Measurements from ENCODE around the gene TPRX1.

TPRX1 gene

GRCh38 chr19:47756627-47756929, 47.8 kb downstream of the TPRX1 start:
- no peak overlapping the region for H2AFZ ChIP-seq (ENCODE audit: low read length)
- H3K4me2 ChIP-seq (ENCODE audit: insufficient read depth, low read length, poor library complexity, severe bottlenecking) = no peak overlapping the region
- no peak overlapping the region for H3K14ac ChIP-seq (ENCODE audit: low read length)
- no peak overlapping the region for H2BK5ac ChIP-seq (ENCODE audit: low read length)
- no peak for DNase-seq (ENCODE audit: low spot score)
- no peaks in the 10 kb centered on the region for H3K4me1 ChIP-seq (ENCODE audit: control insufficient read depth in 2 of 2, insufficient read depth in 1 of 2, low read depth in 1 of 2, low read length in 2 of 2)
- no peak overlapping the region for H3K27ac ChIP-seq (replicated peaks; ENCODE audit: low read length)
- H3K4me3 ChIP-seq (ENCODE audit: low read length in 2 of 2) = no peak overlapping the region
- no peak overlapping the region for H3K23ac ChIP-seq (ENCODE audit: low read depth, low read length, poor library complexity)
- no peak overlapping the region for H3K9ac ChIP-seq (ENCODE audit: low read depth, low read length, poor library complexity)
- peaks cover 45 to 74% of the 10 kb centered on the region in 2 donors for H3K36me3 ChIP-seq (replicated peaks in 1 of 2; ENCODE audit: control insufficient read depth in 2 of 2, insufficient read depth in 2 of 2, low read length in 2 of 2)
- no peak overlapping the region for H4K91ac ChIP-seq (ENCODE audit: low read depth, low read length, poor library complexity)
- H2AK5ac ChIP-seq (ENCODE audit: low read depth, low read length) = no peak overlapping the region
- no peaks in the 10 kb centered on the region for H3K27me3 ChIP-seq (ENCODE audit: control insufficient read depth in 3 of 3, insufficient read depth in 3 of 3, low read depth in 1 of 3, low read length in 3 of 3)
- H3K18ac ChIP-seq (ENCODE audit: low read length) = no peak overlapping the region
- H2BK15ac ChIP-seq (ENCODE audit: low read length) = no peak overlapping the region
- H2BK12ac ChIP-seq (ENCODE audit: low read length) = no peak overlapping the region
- H3K79me1 ChIP-seq (ENCODE audit: low read depth, low read length) = peaks cover 1% of the 10 kb centered on the region
- no peak overlapping the region for H2BK120ac ChIP-seq (ENCODE audit: low read depth, low read length)
- WGBS, 2 donors (ENCODE audit: extremely low coverage in 2 of 2, insufficient read length in 2 of 2, insufficient replicate concordance in 1 of 2) = no CpG with 5 or more reads among the region's 12 CpGs
- no peak overlapping the region for H4K8ac ChIP-seq (ENCODE audit: low read depth, low read length)
- H3K4ac ChIP-seq (ENCODE audit: low read length) = no peak overlapping the region
- H3K9me3 ChIP-seq (replicated peaks in 1 of 2; ENCODE audit: control insufficient read depth in 2 of 2, insufficient read depth in 1 of 2, low read depth in 1 of 2, low read length in 2 of 2) = peaks cover 0 to 2% of the 10 kb centered on the region in 2 donors

DNA sequence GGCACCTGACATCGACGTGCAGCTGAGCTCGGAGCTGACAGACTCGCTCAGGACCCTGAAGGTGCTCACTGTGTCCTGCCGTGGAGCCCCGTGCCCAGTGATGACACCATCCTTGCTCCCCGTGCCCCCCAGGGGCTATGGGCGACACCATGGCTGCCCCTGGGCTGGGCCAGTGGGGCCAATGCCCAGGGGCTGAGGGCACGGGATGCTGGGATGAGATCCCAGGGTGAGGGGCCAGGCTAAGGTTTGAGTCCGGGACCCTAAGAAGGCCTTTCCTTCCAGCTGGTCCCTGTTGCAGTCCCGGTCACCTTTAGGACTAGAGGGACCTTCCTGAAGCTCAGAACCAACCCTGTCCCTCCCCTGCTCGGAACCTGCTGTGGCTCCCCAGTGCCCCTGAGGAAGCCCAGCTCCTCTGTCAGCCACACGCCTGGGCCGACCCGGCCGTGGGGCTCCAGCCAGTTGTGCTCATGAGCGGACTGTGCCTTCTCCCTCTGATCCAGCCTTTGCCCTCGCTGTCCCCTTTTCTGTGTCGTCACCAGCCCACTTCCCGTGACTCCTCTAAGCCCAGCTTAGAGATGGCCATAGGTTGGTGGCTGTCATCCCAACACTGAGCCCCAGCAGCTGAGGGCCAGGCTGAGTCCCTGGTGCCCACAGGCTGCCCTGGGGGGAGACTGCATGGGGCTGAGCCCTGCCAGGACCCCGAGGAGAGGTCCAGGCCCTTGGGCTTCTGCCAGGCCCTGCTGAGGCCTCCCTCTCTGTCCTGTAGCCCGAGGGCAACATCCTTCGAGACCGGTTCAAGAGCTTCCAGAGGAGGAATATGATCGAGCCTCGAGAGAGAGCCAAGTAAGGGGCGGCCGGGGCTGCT, 48.4 kb downstream of the TPRX1 start:
- no peak overlapping the region for H2AFZ ChIP-seq (ENCODE audit: low read length)
- H4K8ac ChIP-seq (ENCODE audit: low read depth, low read length) = no peak overlapping the region
- H2BK5ac ChIP-seq (ENCODE audit: low read length) = no peak overlapping the region
- WGBS, 2 donors (ENCODE audit: extremely low coverage in 2 of 2, insufficient read length in 2 of 2, insufficient replicate concordance in 1 of 2) = no CpG with 5 or more reads among the region's 28 CpGs
- H3K36me3 ChIP-seq (replicated peaks in 1 of 2; ENCODE audit: control insufficient read depth in 2 of 2, insufficient read depth in 2 of 2, low read length in 2 of 2) = peaks cover 51 to 80% of the 10 kb centered on the region in 2 donors
- no peak overlapping the region for H3K18ac ChIP-seq (ENCODE audit: low read length)
- no peak overlapping the region for H3K4me2 ChIP-seq (ENCODE audit: insufficient read depth, low read length, poor library complexity, severe bottlenecking)
- H2BK12ac ChIP-seq (ENCODE audit: low read length) = no peak overlapping the region
- peaks cover 0 to 2% of the 10 kb centered on the region in 2 donors for H3K9me3 ChIP-seq (replicated peaks in 1 of 2; ENCODE audit: control insufficient read depth in 2 of 2, insufficient read depth in 1 of 2, low read depth in 1 of 2, low read length in 2 of 2)
- H3K4ac ChIP-seq (ENCODE audit: low read length) = no peak overlapping the region
- H2AK5ac ChIP-seq (ENCODE audit: low read depth, low read length) = no peak overlapping the region
- H3K14ac ChIP-seq (ENCODE audit: low read length) = no peak overlapping the region
- no peaks in the 10 kb centered on the region for H3K27me3 ChIP-seq (ENCODE audit: control insufficient read depth in 3 of 3, insufficient read depth in 3 of 3, low read depth in 1 of 3, low read length in 3 of 3)
- no peak overlapping the region for H3K9ac ChIP-seq (ENCODE audit: low read depth, low read length, poor library complexity)
- no peak overlapping the region for H4K91ac ChIP-seq (ENCODE audit: low read depth, low read length, poor library complexity)
- no peak overlapping the region for H3K27ac ChIP-seq (replicated peaks; ENCODE audit: low read length)
- peaks cover 3% of the 10 kb centered on the region for H3K79me1 ChIP-seq (ENCODE audit: low read depth, low read length)
- H3K23ac ChIP-seq (ENCODE audit: low read depth, low read length, poor library complexity) = peak overlapping the region; percentile 80
- no peak for DNase-seq (ENCODE audit: low spot score)
- no peak overlapping the region for H2BK15ac ChIP-seq (ENCODE audit: low read length)
- peak overlapping the region in 1 of 2 donors; percentile 44 for H3K4me3 ChIP-seq (ENCODE audit: low read length in 2 of 2)
- H2BK120ac ChIP-seq (ENCODE audit: low read depth, low read length) = no peak overlapping the region
- H3K4me1 ChIP-seq (ENCODE audit: control insufficient read depth in 2 of 2, insufficient read depth in 1 of 2, low read depth in 1 of 2, low read length in 2 of 2) = no peaks in the 10 kb centered on the region

GRCh38 chr19:47755065-47755761, 49.1 kb downstream of the TPRX1 start:
- H3K27me3 ChIP-seq (ENCODE audit: control insufficient read depth in 3 of 3, insufficient read depth in 3 of 3, low read depth in 1 of 3, low read length in 3 of 3) = no peaks in the 10 kb centered on the region
- peaks cover 58 to 87% of the 10 kb centered on the region in 2 donors for H3K36me3 ChIP-seq (replicated peaks in 1 of 2; ENCODE audit: control insufficient read depth in 2 of 2, insufficient read depth in 2 of 2, low read length in 2 of 2)
- H4K8ac ChIP-seq (ENCODE audit: low read depth, low read length) = peak overlapping the region; percentile 17
- H3K4me2 ChIP-seq (ENCODE audit: insufficient read depth, low read length, poor library complexity, severe bottlenecking) = no peak overlapping the region
- no peak overlapping the region for H3K23ac ChIP-seq (ENCODE audit: low read depth, low read length, poor library complexity)
- H3K9ac ChIP-seq (ENCODE audit: low read depth, low read length, poor library complexity) = no peak overlapping the region
- no peak overlapping the region for H2BK12ac ChIP-seq (ENCODE audit: low read length)
- H3K4me3 ChIP-seq (ENCODE audit: low read length in 2 of 2) = no peak overlapping the region
- no peaks in the 10 kb centered on the region for H3K4me1 ChIP-seq (ENCODE audit: control insufficient read depth in 2 of 2, insufficient read depth in 1 of 2, low read depth in 1 of 2, low read length in 2 of 2)
- no CpG with 5 or more reads among the region's 36 CpGs for WGBS, 2 donors (ENCODE audit: extremely low coverage in 2 of 2, insufficient read length in 2 of 2, insufficient replicate concordance in 1 of 2)
- H2BK5ac ChIP-seq (ENCODE audit: low read length) = no peak overlapping the region
- H4K91ac ChIP-seq (ENCODE audit: low read depth, low read length, poor library complexity) = no peak overlapping the region
- H3K18ac ChIP-seq (ENCODE audit: low read length) = no peak overlapping the region
- H2BK15ac ChIP-seq (ENCODE audit: low read length) = no peak overlapping the region
- H3K14ac ChIP-seq (ENCODE audit: low read length) = no peak overlapping the region
- H3K4ac ChIP-seq (ENCODE audit: low read length) = no peak overlapping the region
- H2AFZ ChIP-seq (ENCODE audit: low read length) = no peak overlapping the region
- H3K9me3 ChIP-seq (replicated peaks in 1 of 2; ENCODE audit: control insufficient read depth in 2 of 2, insufficient read depth in 1 of 2, low read depth in 1 of 2, low read length in 2 of 2) = peaks cover 0 to 2% of the 10 kb centered on the region in 2 donors
- no peak for DNase-seq (ENCODE audit: low spot score)
- H3K79me1 ChIP-seq (ENCODE audit: low read depth, low read length) = peaks cover 8% of the 10 kb centered on the region
- H2AK5ac ChIP-seq (ENCODE audit: low read depth, low read length) = no peak overlapping the region
- H2BK120ac ChIP-seq (ENCODE audit: low read depth, low read length) = no peak overlapping the region
- H3K27ac ChIP-seq (replicated peaks; ENCODE audit: low read length) = no peak overlapping the region
